Osteoblast (primary cell): ENCODE results near the gene BTRC. TPM values are rescaled to one million over a fixed set of nuclear protein-coding genes. Genes with fewer than 3 reads are reported as not detected.
"Not testable (repeated sequence)": the region's sequence is repeated elsewhere in the genome, so short reads cannot be mapped to it uniquely, and the experiment has no call there.

Experiments used
- DNase-seq: peaks from one replicate; pipeline ENCODE4 v3.0.0; 2011; ENCODE audit warnings: low spot score, mixed read lengths; ENCODE audit not compliant: insufficient read length; ENCODE audit errors: missing footprints
- H2AFZ ChIP-seq: 2 replicates; pipeline ENCODE4 v1.6.0; 2011; ENCODE audit warnings: mild to moderate bottlenecking, low read length
- H3K27ac ChIP-seq: 2 replicates; pipeline ENCODE4 v1.5.1; 2011; ENCODE audit warnings: mild to moderate bottlenecking, low read depth, low read length, moderate library complexity
- H3K27me3 ChIP-seq: 2 replicates; pipeline ENCODE4 v1.6.0; 2012; ENCODE audit warnings: mild to moderate bottlenecking, control low read depth, inconsistent platforms, low read length, moderate library complexity; ENCODE audit not compliant: insufficient read depth
- H3K36me3 ChIP-seq: 2 replicates; pipeline ENCODE4 v1.5.1; 2011; ENCODE audit warnings: mild to moderate bottlenecking, low read length, control low read depth, moderate library complexity; ENCODE audit not compliant: insufficient read depth
- H3K4me1 ChIP-seq: 2 replicates; pipeline ENCODE4 v1.5.1; 2011; ENCODE audit warnings: mild to moderate bottlenecking, low read length, control low read depth, moderate library complexity; ENCODE audit not compliant: insufficient read depth
- H3K4me2 ChIP-seq: 2 replicates; pipeline ENCODE4 v1.6.0; 2011; ENCODE audit warnings: mild to moderate bottlenecking, low read length; ENCODE audit not compliant: insufficient read depth
- H3K4me3 ChIP-seq: fragments of 200-600 bp; sonication (generic); 3 replicates; pipeline ENCODE4 v1.5.1; 2012; ENCODE audit warnings: mild to moderate bottlenecking, low read length, inconsistent platforms; ENCODE audit not compliant: insufficient read depth
- H3K79me2 ChIP-seq: 2 replicates; pipeline ENCODE4 v1.6.0; 2012; ENCODE audit warnings: mild to moderate bottlenecking, low read length, control low read depth, inconsistent platforms; ENCODE audit not compliant: insufficient read depth
- H3K9me3 ChIP-seq: 2 replicates; pipeline ENCODE4 v1.5.1; 2011; ENCODE audit warnings: low read depth, low read length, control low read depth
- H4K20me1 ChIP-seq: 2 replicates; pipeline ENCODE4 v1.6.0; 2012; ENCODE audit warnings: mild to moderate bottlenecking, low read length, control low read depth; ENCODE audit not compliant: insufficient read depth
- CTCF ChIP-seq: IDR thresholded peaks from 2 replicates; pipeline ENCODE4 v1.5.1; 2011; ENCODE audit warnings: mild to moderate bottlenecking, low read depth, low read length, moderate library complexity; ENCODE audit errors: extremely low read depth
- total RNA-seq: library from RNA; depleted of rRNA; stranded (reverse); fragments of >200 nt; gene quantifications from 2 replicates; pipeline ENCODE4 v1.2.3, GENCODE V29; 2012

The BTRC gene
- total RNA-seq, 1 donor, result 11.2 TPM

DNA sequence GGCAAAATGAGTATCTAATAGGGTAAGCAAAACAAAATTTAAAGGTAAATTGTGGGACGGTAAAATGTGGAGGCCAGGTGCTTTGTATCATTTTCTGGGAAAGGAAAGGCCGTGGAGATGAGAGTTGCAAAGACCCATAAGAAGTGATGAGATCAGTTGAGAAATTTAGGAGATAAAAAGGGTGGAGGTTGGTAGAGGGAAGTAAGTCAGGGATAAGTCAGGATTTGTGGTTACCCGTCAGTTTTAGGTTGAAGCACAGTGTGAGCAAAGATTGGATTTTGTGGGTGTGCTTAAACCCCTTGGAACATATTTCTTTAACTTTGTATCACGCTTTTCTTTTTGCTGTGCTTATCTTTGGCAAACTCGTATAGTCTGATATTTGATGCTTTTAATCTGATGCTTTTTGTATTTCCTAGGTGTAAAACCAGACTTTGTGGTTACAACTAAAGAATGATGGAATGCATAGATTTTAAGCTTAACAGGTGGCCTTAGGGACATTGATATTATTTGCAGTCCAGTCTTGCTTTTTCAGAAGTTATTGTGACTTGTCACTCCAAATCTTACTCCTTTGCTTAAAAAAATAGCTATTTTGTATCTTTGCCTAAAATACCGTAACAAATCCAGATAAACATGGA, 1.2 kb downstream of the BTRC start:
- peak overlapping the region; percentile 92 for H2AFZ ChIP-seq
- peak overlapping the region; percentile 56 for H3K27ac ChIP-seq

GRCh38 chr10:101356132-101356531, 2.2 kb downstream of the BTRC start:
- H3K79me2 ChIP-seq, result peaks cover 57% of the 10 kb centered on the region
- no peaks in the 10 kb centered on the region for H3K9me3 ChIP-seq
- no peaks in the 10 kb centered on the region for H3K36me3 ChIP-seq
- H3K4me2 ChIP-seq, result no peak overlapping the region
- no peak for DNase-seq
- no peak overlapping the region for H3K27ac ChIP-seq
- peaks cover 20% of the 10 kb centered on the region for H4K20me1 ChIP-seq
- H3K4me1 ChIP-seq, result peaks cover 17% of the 10 kb centered on the region
- TF ChIP-seq CTCF, result no peak
- no peak overlapping the region for H2AFZ ChIP-seq
- no peaks in the 10 kb centered on the region for H3K27me3 ChIP-seq
- no peak overlapping the region for H3K4me3 ChIP-seq

More for the DNA sequence above, 1.2 kb downstream of the BTRC start:
- Histone ChIP-seq H3K9me3 (no peaks in the 10 kb centered on the region), H4K20me1 (peaks cover 15% of the 10 kb centered on the region), H3K4me2 (peak overlapping the region; percentile 91), H3K79me2 (peaks cover 51% of the 10 kb centered on the region), H3K4me1 (peaks cover 17% of the 10 kb centered on the region), H3K27me3 (peaks cover 4% of the 10 kb centered on the region), H3K36me3 (no peaks in the 10 kb centered on the region), H3K4me3 (peak overlapping the region; percentile 91)
- DNase-seq, result no peak
- TF ChIP-seq CTCF, result no peak

DNA sequence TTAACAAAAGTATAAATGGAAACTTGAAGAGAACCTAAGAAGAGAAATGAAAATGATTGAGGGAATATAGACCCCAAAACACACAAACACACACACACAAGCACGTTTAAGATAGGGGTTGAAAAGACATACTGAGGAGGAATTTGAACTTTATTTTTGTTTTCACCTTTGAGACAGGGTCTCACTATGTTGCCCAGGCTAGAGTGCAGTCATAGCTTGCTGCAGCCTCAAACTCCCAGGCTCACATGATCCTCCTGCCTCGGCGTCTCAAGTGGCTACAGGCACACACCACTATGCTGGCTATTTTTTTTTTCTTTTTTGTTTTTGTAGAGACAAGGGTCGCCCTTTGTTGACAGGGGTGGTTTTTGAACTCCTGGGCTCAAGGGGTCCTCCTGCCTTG, 4.0 kb downstream of the BTRC start:
- no peaks in the 10 kb centered on the region for H3K27me3 ChIP-seq
- TF ChIP-seq CTCF, result no peak
- H3K4me1 ChIP-seq, result peaks cover 17% of the 10 kb centered on the region
- DNase-seq, result no peak
- no peak overlapping the region for H3K4me3 ChIP-seq
- peaks cover 29% of the 10 kb centered on the region for H4K20me1 ChIP-seq
- no peak overlapping the region for H3K27ac ChIP-seq
- H3K9me3 ChIP-seq, result no peaks in the 10 kb centered on the region
- H3K79me2 ChIP-seq, result peaks cover 69% of the 10 kb centered on the region
- no peak overlapping the region for H3K4me2 ChIP-seq
- no peaks in the 10 kb centered on the region for H3K36me3 ChIP-seq
- H2AFZ ChIP-seq, result no peak overlapping the region

- Histone ChIP-seq H3K4me3 (no peak overlapping the region), H3K27ac (no peak overlapping the region), H3K27me3 (no peaks in the 10 kb centered on the region), H3K4me2 (no peak overlapping the region), H4K20me1 (peaks cover 33% of the 10 kb centered on the region), H2AFZ (no peak overlapping the region), H3K36me3 (no peaks in the 10 kb centered on the region), H3K4me1 (peaks cover 15% of the 10 kb centered on the region), H3K79me2 (peaks cover 72% of the 10 kb centered on the region), H3K9me3 (no peaks in the 10 kb centered on the region)
- TF ChIP-seq CTCF, result no peak
- DNase-seq, result peak; percentile 71
Observed at GRCh38 chr10:101358706-101359300, 4.8 kb downstream of the BTRC start.

DNA sequence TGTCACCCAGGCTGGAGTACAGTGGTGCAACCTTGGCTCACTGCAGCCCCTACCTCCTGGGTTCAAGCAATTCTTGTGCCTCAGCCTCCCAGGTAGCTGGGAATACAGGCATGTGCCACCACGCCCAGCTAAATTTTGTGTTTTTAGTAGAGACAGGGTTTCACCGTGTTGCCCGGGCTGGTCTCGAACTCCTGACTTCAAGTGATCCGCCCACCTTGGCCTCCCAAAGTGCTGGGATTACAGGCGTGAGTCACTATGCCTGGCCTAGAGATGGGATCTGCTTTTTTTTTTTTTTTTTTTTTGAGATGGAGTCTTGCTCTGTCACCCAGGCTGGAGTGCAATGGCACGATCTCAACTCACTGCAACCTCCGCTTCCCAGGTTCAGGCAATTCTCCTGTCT, 6.1 kb downstream of the BTRC start:
- not testable (repeated sequence) for H3K27ac ChIP-seq, H3K4me3 ChIP-seq, H3K4me2 ChIP-seq, H3K27me3 ChIP-seq, H2AFZ ChIP-seq, H3K36me3 ChIP-seq, DNase-seq, H3K9me3 ChIP-seq, H3K4me1 ChIP-seq
- Histone ChIP-seq H3K79me2 (peaks cover 66% of the 10 kb centered on the region), H4K20me1 (peaks cover 37% of the 10 kb centered on the region)

- not testable (repeated sequence) for H3K4me3 ChIP-seq, H3K4me2 ChIP-seq, DNase-seq, H3K36me3 ChIP-seq, H3K9me3 ChIP-seq, H3K27me3 ChIP-seq, H3K4me1 ChIP-seq, H2AFZ ChIP-seq, H3K27ac ChIP-seq
- Histone ChIP-seq H4K20me1 (peaks cover 41% of the 10 kb centered on the region), H3K79me2 (peaks cover 58% of the 10 kb centered on the region)
Observed at GRCh38 chr10:101360841-101361240, 6.9 kb downstream of the BTRC start.
